Measurements from ENCODE around the gene LMBRD2.
A peak's percentile ranks its signal among the peaks of the same experiment; 100 is the strongest.

The LMBRD2 gene

GRCh38 chr5:36108758-36109460 is 42.8 kb downstream of the LMBRD2 start:
- DNase-seq (ENCODE audit: low spot score): no peak

DNA sequence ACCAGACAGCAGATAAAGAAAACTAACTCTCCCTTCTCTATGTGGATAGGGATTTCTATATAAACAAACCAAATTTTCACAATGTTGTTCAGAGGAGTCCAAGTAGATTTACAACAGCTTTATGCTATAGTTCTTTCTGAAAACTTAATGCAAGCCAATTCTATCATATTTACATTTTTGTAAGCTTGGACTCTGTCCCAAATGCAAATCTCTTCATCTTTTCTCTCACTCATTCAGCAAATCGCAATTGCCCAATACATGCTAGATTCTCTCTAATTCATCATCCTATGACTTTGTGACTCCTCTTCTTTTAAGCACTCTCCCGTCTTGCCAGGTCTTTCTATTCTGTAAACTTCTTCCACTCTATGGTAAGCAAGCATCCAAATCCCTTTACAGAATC is 45.9 kb downstream of the LMBRD2 start:
- DNase-seq (ENCODE audit: low spot score): no peak

GRCh38 chr5:36099748-36100147 is 51.9 kb downstream of the LMBRD2 start:
- DNase-seq (ENCODE audit: low spot score): no peak

- DNase-seq (ENCODE audit: low spot score): no peak
Measured at GRCh38 chr5:36096486-36096885, 55.2 kb downstream of the LMBRD2 start.

- DNase-seq (ENCODE audit: low spot score): peak; percentile 13
Measured at GRCh38 chr5:36089989-36090388, 61.7 kb downstream of the LMBRD2 start.

DNA sequence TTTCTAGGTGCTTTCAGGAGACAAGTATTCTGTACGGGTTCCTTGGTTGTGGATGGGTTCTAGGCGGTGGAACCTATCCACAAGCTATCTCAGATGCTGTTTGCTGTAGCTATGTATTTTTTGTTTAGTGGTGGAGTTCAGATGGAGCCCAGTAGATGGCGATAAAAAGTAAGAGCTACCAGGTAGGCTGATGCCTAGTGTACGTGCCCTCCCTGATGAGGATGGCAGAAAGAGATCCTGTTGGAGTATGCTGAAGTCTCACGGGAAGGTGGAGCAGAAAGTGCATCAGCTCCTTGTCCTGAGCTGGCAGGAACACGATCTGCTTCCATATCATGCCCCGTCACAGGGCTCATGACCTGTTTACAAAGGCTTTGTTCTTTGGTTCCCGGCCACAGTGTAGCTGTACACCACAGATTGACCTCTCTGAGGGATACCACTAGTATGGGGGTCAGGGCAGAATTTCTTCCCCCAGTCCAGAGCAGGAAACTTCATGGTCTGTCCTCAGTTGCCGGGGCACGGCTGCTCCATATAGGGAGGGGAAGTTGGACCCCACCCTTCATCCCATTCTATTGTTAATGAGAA is 72.4 kb downstream of the LMBRD2 start:
- peak; percentile 79 for DNase-seq (ENCODE audit: low spot score)

DNA sequence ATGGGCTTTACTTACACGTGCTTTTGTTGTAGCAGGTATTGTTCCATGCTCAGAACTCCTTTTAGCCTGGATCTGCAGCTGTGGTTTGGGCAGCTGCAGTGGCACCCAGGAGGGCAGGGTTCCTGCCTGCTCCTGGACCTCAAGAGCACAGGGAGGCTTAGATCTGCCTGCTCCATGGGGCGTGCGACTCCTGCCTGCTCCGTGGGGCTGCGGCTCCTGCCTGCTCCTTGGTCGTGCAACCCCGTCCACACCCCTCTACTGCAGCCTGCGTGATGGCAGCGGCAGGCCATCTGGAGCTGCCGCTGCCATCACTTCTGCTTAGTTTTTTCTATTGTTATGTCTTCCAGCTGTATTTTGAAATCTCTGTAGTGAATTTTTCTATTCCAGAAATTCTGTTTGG is 73.3 kb downstream of the LMBRD2 start:
- no peak for DNase-seq (ENCODE audit: low spot score)

DNA sequence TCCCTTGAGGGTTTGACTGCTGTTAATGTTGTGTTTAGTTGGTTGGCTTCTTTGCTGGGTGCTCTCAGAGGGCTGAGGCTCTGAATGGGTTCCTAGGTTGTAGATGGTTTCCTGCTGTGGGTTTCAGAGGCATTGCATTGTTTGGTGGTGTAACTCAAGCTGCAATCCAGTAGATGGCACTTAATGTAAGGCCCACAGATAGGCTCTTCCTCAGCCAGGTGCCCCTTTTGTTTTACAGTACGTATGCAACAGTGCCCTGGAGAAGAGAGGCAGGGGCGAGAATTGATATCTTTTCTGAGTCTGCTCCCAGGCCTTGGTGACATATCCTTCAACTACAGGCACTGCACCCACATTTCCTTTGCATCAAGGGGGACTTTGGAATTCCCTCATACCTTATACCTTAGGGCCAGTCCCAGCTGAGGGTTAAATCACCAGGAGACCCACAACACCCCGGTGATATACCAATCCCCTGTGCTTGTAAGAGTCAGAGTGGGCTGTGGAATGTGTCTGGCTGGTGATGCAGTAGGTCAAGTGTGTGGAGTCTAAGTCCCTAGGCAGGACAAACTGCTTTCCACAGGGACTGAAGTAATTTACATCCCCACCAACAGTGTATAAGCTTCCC is 78.0 kb downstream of the LMBRD2 start:
- no peak for DNase-seq (ENCODE audit: low spot score)

- DNase-seq (ENCODE audit: low spot score): no peak
Measured at GRCh38 chr5:36070687-36071571, 80.8 kb downstream of the LMBRD2 start.

DNA sequence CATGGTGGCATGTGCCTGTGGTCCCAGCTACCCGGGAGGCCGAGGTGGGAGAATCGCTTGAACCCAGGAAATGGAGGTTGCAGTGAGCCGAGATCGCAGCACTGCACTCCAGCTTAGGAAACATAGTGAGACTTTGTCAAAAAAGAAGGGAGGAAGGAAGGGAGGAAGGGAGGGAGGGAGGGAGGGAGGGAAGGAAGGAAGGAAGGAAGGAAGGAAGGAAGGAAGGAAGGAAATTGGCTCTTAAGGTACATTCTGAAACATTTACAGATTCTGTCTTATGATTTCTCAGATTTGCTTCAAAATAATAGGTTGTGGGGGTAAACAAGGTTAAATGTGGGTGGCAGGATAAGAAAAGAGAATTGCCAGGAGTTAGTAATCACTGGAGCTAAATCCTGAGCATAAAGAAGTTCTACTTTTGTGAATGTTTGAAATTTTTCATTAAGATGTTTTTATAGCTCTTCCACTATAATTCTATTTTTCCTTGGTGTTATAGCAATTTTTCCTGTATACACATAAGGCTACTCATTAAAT is 82.9 kb downstream of the LMBRD2 start:
- DNase-seq (ENCODE audit: low spot score): no peak

- no peak for DNase-seq (ENCODE audit: low spot score)
Measured at GRCh38 chr5:36066540-36067210, 85.0 kb downstream of the LMBRD2 start, which contains the start of gene UGT3A2. Gene UGT3A2 (minus strand): TSS chr5:36066882. CDS start chr5:36066789, 93 bp downstream.

DNA sequence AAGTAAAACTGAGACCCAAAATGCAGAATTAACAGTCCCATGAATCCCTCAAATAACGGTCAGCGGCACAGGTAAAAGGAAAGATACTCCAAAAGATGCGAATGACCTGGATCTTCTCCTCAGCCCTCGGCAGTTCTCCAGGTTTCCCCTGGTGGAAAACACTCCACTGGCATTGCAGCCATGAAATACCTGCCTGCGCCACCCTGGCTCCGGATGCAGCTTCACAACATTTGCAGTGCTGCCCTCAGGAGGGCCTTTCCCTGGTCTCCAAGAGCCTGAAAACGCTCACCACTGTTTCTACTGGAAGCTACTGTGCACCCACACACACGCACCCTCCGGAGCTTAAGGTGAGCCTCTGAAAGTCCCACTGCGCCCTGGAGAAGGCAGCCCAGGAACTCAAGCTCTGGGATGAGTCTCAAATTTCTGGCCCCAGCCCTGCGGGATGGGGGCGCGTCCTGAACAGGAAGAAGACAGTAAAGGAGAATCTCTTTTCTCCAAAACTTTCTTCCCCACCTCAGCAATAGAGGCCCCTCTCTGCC is 85.6 kb downstream of the LMBRD2 start:
- DNase-seq (ENCODE audit: low spot score): no peak

DNA sequence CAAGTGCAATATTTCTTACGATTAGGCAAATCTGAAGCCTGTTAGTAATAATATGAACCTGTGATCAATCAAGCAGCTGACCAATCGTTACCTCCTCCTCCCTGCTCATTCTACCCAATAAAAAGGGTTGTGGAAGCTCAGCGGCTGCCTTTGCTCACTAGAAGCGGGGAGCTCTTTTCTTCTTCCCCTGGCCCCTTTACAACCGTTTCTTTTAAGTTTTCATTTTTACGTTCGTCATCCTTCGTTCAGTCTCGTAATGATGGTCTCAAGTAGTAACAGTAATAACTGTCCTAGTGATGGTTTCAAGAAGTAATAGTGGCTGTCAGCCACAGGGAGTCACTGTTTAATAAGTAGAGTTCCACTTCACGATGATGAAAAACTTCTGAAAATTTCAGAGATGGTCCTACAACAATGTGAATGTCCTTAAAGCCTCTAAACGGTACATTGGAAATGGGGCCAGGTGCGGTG is 91.2 kb downstream of the LMBRD2 start:
- DNase-seq (ENCODE audit: low spot score): no peak

- DNase-seq (ENCODE audit: low spot score): no peak
Measured at GRCh38 chr5:36059571-36060419, 91.9 kb downstream of the LMBRD2 start.

- DNase-seq (ENCODE audit: low spot score): no peak
Measured at GRCh38 chr5:36058776-36059175, 92.9 kb downstream of the LMBRD2 start.

- DNase-seq (ENCODE audit: low spot score): no peak
Measured at GRCh38 chr5:36057386-36057785, 94.3 kb downstream of the LMBRD2 start.

- no peak for DNase-seq (ENCODE audit: low spot score)
Measured at GRCh38 chr5:36056422-36056821, 95.3 kb downstream of the LMBRD2 start.

GRCh38 chr5:36055984-36056383 is 95.7 kb downstream of the LMBRD2 start:
- no peak for DNase-seq (ENCODE audit: low spot score)

DNA sequence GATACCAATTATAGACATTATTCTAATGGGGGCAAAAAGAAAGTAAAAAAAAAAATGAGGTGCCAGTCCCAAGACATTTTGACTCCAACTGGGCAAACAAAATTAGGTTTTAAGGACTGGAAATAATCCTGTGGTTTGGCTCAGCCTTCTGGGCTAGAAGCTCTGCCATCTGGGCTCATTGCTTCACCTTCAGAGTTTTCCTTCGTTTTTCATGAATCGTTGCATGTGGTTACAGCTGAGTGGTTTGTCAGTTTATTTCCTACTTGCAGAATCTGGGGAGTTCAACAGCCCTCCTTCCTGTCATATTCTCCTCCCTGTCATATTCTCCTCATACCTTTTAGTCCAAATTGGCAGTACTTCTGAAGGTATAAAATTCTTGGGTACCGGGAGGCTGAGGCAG is 97.0 kb downstream of the LMBRD2 start:
- no peak for DNase-seq (ENCODE audit: low spot score)

GRCh38 chr5:36052538-36052937 is 99.1 kb downstream of the LMBRD2 start:
- DNase-seq (ENCODE audit: low spot score): no peak

Data from pons (tissue), 1 donor.